Left colon (tissue), 2 donors: ENCODE measurements around the gene NRN1L. TPM values are rescaled to one million over a fixed set of nuclear protein-coding genes. Genes with fewer than 3 reads are reported as not detected.
A peak's percentile ranks its signal among the peaks of the same experiment; 100 is the strongest.
"Not testable (repeated sequence)": the region's sequence is repeated elsewhere in the genome, so short reads cannot be mapped to it uniquely, and the experiment has no call there.

Experiments
- ATAC-seq: fragments of 200-7000 bp; cut with Tn5 transposase; one replicate; pipeline ENCODE4 v1.9.1; 2020; ENCODE audit warnings: mild to moderate bottlenecking, moderate library complexity
- DNase-seq, 2 donors: peaks; one replicate each; pipeline ENCODE4 v3.0.0-alpha.2; 2020
- intact Hi-C, 2 donors: fragments of 100-400 bp; cut with DNase I in 1 of 2; cut with micrococcal nuclease in 1 of 2; formaldehyde crosslinking; loops; one replicate each; pipeline versions ENCODE4 v1.11.2 to v1.14.0; 2022; cut with DNase I, micrococcal nuclease
- long read RNA-seq: library from polyadenylated mRNA; unstranded; transcript quantifications from one replicate; pipeline ENCODE4 v2.0.0, GENCODE V29; 2021
- total RNA-seq, 2 donors: library from RNA; stranded (reverse); fragmentation: NEBNext Ultra II Directional; extraction: Animal tissue kit (Norgen Biotek cat#: 25700); gene quantifications; one replicate each; pipeline ENCODE4 v1.2.1, GENCODE V29; 2021
- donor health status: DM: no; HTN: no; CAD: no.
- donor health status: DM: yes; HTN: yes; CAD: no.

Gene NRN1L
- total RNA-seq = under 1 TPM in 1 of 2 donors, not detected in 1; 0.67 TPM
- long read RNA-seq = 0 reads

- DNase-seq (peak; percentile 79), ATAC-seq (peak; percentile 73)
- intact Hi-C loops = loop anchor here in 1 of 2 donors (5.0 kb wide), 1 partner anchor 43 kb away; no protein-coding TSS in a partner anchor
Observed at GRCh38 chr16:67884684-67885083, at the start of gene NRN1L. Gene NRN1L (plus strand): TSS chr16:67884885. CDS start chr16:67884904, 19 bp downstream.

DNA sequence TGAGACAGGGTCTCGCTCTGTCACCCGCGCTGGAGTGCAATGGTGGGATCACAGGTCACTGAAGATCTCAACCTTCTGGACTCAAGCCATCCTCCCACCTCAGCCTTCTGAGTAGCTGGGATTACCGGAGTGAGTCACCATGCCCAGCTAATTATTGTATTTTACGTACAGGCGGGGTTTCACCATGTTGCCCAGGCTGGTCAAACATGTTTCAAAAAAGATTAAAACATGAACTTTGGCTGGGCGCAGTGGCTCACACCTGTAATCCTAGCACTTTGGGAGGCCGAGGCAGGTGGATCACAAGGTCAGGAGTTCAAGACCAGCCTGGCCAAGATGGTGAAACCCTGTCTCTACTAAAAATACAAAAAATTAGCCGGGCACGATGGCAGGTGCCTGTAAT, 47.5 kb upstream of the NRN1L start:
- intact Hi-C loops, DNase-seq, ATAC-seq: not testable (repeated sequence)

GRCh38 chr16:67837811-67838210, 46.9 kb upstream of the NRN1L start:
- DNase-seq = no peak
- intact Hi-C loops = no loop called here
- no peak for ATAC-seq

- ATAC-seq = peak; percentile 0
- intact Hi-C loops = no loop called here
- DNase-seq = no peak
Observed at GRCh38 chr16:67841198-67841815, 43.4 kb upstream of the NRN1L start.

- DNase-seq = peak; percentile 90 to 96
- intact Hi-C loops = no loop called here
- ATAC-seq = peak; percentile 70
Observed at GRCh38 chr16:67841816-67842508, 42.7 kb upstream of the NRN1L start, which contains the start of gene THAP11. Gene THAP11 (plus strand): TSS chr16:67842320. CDS start chr16:67842555, 235 bp downstream.

- DNase-seq = peak; percentile 44 to 70
- intact Hi-C loops = no loop called here
- peak; percentile 28 for ATAC-seq
Observed at GRCh38 chr16:67842509-67843342, 42.0 kb upstream of the NRN1L start.

DNA sequence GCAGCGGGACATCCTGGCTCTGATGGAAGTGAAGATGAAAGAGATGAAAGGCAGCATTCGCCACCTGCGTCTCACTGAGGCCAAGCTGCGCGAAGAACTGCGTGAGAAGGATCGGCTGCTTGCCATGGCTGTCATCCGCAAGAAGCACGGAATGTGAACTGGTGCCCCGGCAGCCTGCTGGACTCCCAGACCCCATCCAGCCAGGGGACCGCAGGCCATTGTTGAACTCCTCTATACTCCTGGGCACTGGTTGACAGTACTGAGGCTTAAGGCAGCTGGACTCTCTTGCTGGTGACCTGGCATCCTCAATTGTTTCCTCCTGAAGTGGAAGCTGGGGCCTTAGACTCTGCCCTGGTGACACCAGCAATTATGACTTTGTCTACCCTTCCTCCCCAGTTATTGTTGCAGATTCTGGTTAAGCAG, 41.3 kb upstream of the NRN1L start:
- intact Hi-C loops = no loop called here
- DNase-seq (peak in 1 of 2 donors; percentile 42), ATAC-seq (no peak)

DNA sequence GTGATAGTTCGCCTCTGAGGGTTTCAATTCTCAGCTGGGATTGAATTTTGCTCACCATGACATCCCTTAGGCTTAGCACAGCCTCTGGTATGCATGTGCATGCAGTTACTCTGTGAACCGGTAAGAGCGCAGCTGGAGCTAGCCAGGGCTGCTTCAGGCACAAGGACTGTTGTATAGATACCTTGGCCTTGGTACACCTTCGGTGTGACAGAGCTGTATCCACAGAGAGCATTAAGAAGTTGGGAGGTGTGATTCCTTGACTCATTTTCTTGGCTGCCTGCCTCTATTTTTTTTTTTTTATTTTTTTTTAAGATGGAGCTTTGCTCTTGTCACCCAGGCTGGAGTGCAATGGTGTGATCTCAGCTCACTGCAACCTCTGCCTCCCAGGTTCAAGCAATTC, 40.2 kb upstream of the NRN1L start:
- intact Hi-C loops = no loop called here
- ATAC-seq (no peak), DNase-seq (no peak)

- intact Hi-C loops = no loop called here
- ATAC-seq (no peak), DNase-seq (no peak)
Observed at GRCh38 chr16:67845291-67846062, 39.2 kb upstream of the NRN1L start.

GRCh38 chr16:67846063-67846319, 38.7 kb upstream of the NRN1L start:
- no peak for DNase-seq
- intact Hi-C loops = no loop called here
- no peak for ATAC-seq

DNA sequence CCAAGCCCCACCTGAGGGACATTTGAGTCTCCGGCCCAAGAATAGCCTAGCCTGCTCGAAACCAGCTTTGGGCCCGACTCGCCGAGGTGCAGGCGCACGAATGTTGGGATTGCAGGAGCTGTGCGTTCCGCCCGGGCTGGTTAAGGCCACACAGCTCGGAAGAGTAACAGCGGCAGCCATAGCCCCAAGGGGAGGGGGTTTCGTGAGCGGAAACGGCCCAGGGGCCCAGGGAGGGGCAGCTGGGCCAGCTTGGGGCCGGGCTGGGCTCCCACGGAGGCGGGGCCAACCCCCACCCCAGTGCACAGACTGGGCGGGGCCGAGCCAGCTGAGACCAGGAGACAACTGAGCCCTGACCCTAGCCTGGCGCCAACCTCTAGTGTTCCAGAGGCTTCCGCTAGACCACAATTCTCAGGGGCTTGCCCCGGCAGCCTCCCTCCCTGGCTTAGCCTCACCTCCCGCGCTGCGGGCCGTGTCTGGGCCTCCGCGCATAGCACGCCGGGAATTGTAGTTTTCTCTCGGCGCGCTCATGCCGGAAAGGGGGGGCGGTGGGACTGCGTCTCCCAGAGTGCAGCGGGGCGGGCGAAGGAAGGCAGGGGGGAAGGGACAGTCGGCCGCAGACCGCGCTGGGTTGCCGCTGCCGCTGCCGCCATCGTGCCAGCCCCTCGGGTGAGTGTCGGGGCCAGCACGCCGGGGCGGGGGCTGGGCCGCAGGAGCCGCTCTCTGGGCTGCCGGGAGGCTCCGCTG, 38.2 kb upstream of the NRN1L start, which contains the start of gene NUTF2:
TSS of gene NUTF2 (plus strand) at position 614 of the 744 bp plus-strand sequence. CDS start 18,198 bp downstream, outside the sequence.
- peak; percentile 76 for ATAC-seq
- peak; percentile 96 to 97 for DNase-seq
- intact Hi-C loops = no loop called here

GRCh38 chr16:67847064-67847861, 37.4 kb upstream of the NRN1L start, which contains the start of gene CENPT:
Gene CENPT (minus strand): TSS chr16:67847693. CDS start chr16:67833859, 13,834 bp downstream.
- DNase-seq (peak; percentile 59 to 74), ATAC-seq (peak; percentile 64)
- intact Hi-C loops = no loop called here

- intact Hi-C loops = no loop called here
- no peak for DNase-seq
- no peak for ATAC-seq
Observed at GRCh38 chr16:67848118-67848517, 36.6 kb upstream of the NRN1L start.

DNA sequence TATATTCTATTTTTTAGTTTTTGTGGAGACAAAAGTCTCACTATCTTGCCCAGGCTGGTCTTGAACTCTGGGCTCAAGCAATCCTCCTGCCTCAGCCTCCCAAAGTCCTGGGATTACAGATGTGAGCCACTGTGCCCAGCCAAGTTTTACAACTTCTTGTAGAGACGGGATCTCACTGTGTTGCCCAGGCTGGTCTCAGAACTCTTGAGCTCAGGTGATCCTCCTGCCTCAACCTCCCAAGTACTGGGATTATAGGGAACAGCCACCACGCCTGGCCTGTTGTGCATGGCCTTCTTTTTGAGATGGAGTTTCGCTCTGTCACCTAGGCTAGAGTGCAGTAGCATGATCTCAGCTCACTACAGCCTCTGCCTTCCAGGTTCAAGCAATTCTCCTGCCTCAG, 31.0 kb upstream of the NRN1L start:
- ATAC-seq (no peak), DNase-seq (no peak)
- intact Hi-C loops = no loop called here

DNA sequence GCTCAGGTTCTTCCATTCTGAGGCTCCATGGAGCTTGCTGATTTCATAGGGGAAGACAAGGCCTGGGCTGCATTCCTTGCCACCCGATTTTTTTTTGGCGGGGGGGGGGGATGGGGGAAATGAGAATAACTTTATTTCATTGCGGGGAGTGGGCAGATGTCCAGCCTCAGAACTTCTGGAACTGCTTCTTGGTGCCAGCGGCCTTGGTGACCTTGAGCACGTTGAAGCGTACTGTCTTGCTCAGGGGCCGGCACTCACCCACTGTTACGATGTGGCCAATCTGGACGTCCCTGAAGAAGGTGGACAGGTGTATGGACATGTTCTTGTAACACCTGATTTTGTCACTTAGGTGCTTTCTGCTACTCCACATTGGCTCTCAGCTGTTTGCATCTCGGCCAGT, 28.9 kb upstream of the NRN1L start:
- ATAC-seq (no peak), DNase-seq (no peak)
- intact Hi-C loops = no loop called here

DNA sequence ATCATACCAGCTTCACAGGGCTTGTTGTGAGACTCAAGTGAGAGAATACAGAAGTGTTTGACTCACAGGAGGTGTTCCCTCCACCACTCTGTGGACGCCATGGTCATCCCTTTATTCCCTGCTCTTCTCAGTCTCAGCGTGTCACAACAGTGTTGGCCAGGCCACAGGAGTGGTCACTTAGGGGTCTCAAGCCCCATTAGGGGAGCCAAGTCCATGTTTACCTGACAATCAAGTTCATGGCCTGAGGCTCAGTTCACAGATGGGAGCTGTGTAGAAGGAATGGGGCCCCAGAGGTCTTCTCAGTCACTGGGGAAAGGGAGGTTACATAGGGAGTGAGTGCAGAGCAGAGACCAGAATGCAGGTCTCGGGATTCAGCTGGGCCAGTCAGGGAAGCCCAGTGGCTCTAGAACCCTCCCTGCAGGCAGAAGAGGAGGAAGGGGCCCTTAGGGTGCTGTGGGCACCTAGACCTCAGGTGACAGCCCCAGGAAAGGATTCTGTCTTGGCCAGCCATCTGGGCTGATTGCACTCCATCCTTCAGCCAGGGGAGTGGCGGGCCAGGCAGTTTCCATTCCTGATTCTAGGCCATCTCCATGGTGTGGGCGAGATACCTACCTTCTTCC, 27.6 kb upstream of the NRN1L start:
- DNase-seq = no peak
- intact Hi-C loops = no loop called here
- peak; percentile 1 for ATAC-seq
